Inferior parietal cortex (tissue), 1 donor: Measurements from ENCODE around the gene CYBC1.

Experiments
- DNase-seq: peaks from one replicate; pipeline ENCODE4 v3.0.0-alpha.2; 2016; ENCODE audit errors: extremely low spot score

CYBC1 gene

DNA sequence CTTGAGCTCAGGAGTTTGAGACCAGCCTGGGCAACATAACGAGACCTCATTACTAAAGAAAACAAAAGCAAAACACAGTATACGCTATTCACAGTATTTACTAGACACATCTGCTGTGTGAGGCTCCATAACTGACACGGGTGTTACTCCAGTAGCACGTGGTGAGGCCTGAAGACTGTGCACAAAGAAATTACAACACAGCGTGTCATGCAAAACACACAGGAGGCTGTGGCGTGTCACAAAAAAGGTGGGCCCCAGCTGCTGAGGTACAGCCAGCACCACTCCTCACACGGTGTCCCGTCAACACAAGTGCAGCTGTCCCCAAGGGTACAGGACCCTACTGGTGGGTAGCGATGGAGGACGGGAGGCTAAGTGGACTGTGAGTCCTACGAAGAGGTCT lies 2.7 kb downstream of the CYBC1 start:
- DNase-seq = no peak

DNA sequence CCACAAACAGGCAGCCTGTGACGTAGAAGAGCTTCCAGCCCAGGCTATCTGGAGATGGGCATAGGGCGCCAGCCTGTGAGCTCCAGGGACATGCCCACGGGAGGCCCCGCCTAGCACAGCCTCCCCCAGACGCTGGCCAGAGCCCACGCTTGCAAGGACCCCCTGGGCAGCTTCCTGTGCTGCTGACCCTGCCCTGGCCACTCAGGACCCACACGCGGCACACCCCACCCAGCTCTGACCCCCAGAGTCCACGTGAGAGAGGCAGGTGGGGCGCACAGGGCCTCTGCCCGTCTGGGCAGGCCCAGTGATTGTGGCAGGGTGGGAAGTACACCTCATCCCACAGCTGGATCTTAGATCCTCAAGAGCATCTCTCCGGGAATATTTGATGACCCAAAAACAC lies 3.9 kb downstream of the CYBC1 start:
- DNase-seq = no peak

DNA sequence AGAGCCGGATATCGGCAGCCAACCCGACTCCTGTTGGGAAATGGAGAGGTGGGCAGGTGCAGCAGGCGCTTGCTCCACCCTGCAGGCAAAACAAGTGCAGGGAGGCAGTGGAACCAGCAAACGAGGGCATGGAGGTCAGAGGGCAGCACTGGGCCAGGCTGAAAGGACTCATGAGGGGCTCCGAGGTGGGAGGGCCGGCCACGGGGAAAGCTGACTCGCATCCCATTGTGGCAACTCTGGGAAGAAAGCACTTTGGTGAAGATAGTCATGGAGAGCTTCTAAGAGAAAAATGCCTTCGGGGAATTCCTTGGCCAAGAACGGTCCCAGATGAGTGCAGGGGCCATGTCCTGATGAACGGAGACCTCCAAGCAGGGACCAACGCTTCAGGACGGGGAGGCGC lies 4.4 kb downstream of the CYBC1 start:
- DNase-seq = no peak

DNA sequence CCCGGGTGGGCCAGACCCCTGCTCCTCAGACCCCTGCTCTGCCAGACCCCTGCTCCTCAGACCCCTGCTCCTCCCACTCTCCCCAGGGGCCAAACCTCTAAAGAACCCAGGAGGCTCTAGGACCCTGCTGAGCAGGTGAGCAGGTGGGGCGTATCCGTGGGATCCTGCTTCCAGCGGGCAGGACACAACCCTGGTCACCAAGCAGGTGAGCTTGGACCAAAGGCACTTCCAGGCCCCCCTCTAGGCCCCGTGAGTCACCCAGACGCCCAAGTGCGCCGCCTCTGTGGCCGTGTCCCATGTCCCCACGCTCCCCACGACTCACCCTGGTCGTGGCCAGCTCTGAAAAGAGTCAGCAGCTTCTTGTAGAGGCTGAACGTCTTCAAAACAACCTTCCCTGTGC lies 5.0 kb downstream of the CYBC1 start:
- DNase-seq = no peak

DNA sequence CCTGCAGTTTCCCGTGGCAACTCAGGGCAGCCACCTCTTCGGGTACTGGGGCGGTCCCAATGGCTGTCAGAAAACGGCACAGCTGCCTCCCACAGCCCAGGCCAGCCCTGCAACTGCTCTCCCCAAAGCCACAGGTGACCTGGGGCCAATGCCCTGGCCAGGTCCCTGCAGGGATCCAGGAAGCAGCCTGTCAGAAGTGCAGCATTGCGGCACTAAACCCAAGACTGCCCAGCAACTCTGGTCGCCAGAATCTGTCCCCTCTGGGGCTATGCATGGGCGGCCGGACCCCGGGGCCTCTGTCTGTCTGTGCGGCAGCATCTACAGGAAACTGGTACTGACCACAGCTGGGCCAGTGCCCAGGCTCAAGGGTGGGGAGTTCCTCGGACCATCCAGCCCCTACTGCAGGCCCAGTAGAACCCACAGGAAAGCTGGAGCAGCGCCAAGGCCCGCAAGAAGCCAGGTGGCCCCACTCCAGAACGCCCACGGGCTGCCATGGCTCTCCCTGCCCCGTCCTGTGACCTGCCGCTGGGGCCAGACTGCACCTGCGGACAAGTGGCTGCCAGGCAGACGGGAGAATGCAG lies 5.5 kb downstream of the CYBC1 start:
- no peak for DNase-seq

DNA sequence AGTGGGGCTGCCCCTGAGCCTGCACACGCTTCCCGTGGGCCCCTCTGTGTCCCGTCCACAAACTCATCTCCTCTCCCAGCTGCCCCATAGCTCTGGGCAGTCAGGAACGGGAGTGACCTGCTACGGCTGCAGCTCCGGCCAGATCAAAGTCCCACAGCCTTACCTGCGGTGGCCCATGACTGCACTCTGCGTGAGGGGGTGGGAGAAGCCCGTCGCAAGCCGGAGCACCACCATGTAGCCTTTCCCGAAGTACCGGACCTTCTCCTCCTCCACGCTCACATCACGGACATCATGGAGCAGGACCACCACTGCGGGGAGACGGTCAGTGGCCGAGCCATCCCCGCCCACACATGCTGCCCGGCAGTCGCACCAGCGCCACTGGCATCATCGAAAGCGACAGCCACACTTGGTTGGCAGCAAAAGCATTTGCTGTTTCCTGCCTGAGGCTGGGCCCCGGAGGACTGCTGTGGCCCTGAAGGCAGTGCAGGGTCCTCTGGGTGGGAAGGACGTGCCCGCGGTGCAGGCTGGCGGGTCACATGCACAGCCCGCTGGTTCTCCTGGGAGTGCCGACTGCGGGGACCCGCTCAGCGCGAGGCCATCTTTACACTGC lies 6.2 kb downstream of the CYBC1 start:
- DNase-seq = no peak

DNA sequence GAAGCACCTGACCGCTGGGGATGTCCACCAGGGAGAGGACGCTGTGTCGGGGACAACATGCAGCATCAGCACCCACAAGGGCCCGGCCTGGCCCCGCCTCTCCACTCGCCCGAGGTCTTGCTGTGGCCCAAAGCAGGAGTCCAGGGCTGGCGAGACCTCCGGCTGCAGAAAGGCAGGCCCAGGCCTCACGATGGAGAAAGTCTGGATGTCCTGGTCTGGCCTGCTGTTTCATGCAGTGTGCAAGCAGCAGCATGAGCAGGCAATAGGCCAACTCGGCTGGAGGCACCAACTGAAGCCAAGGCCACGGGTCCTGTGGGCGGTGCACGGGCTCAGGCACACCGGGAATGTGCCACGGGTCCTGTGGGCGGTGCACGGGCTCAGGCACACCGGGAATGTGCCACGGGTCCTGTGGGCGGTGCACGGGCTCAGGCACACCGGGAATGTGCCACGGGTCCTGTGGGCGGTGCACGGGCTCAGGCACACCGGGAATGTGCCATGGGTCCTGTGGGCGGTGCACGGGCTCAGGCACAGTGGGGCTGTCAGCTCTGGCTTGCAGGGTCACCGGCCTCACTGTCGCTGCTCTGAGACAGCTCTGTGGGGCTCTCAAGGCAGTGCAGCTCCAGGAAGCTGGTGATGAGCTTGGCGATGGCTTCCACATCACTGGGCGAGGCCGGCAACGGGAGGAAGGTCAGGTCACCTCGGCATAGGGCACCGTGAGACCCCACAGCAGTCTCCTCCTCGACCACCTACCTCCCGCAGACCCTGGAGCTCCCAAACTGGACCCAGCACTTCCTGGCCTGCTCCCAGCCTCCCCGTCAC lies 6.9 kb downstream of the CYBC1 start:
- DNase-seq = no peak

DNA sequence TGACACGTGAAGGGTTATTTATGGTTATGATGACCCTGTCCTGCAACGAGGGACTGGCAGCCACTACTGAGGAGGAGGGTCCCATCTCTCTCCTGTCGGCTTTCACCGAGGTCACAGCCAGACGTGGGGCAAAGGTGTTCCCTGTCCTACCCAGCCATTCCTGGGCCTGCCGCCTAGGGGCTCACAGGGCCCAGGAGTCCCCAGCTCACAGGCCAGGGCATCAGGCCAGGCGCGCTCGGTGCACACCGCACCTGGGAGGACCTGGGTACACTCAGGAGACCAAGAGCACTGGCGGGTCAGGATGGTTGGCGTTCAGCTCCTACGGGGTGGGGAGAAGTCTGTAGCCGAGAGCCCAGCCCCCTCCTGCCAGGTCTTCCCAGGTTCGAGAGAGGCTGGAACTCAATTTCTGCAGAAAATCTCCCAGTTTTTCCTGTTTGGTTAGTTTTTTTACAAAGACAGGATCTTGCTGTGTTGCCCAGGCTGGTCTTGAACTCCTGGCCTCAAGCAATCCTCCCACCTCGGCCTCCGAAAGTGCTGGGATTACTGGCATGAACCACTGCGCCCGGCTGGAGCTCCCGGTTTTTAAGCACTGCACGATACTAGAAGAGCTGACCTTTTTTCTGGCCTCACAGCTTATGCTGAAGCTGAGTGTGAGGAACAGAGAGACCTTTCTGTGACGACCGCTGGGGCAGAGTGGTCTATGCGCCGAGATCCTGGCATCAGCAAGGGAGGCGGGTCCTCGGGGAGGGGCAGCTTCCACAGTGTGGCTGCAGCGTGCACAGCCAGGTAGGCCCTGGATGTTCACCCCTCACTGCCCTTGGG lies 7.7 kb downstream of the CYBC1 start:
- DNase-seq = no peak

DNA sequence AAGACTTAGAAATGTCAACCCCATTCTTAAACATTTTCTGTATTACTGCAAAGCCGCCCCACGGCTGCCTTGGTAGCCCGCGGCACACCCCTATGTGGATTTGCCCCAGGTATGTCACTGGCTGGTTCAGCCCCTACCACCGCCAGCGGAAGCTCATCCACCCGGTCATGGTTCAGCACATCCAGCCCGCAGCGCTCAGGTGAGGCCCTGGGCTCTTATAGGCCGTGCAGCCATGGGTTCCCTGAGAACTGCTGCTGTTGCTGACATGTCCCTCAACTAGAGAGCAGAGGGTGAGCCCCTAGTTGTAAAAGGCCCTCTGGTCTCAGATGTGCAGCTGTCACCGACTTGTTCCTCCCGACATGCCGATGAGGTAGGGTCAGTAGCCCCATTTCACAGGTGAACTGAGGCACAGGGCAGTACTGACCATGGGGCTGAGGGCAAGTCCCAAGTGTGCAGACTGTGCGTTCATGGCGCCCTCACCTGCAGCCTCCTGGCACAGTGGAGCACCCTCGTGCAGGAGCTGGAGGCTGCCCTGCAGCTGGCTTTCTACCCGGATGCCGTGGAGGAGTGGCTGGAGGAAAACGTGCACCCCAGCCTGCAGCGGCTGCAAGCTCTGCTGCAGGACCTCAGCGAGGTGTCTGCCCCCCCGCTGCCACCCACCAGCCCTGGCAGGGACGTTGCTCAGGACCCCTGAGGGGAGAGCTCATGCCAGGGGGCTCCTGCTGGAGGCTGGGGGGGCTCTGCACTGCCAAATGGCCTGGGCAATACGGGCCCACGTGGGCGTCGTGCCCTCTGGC lies 8.7 kb downstream of the CYBC1 start:
- no peak for DNase-seq

DNA sequence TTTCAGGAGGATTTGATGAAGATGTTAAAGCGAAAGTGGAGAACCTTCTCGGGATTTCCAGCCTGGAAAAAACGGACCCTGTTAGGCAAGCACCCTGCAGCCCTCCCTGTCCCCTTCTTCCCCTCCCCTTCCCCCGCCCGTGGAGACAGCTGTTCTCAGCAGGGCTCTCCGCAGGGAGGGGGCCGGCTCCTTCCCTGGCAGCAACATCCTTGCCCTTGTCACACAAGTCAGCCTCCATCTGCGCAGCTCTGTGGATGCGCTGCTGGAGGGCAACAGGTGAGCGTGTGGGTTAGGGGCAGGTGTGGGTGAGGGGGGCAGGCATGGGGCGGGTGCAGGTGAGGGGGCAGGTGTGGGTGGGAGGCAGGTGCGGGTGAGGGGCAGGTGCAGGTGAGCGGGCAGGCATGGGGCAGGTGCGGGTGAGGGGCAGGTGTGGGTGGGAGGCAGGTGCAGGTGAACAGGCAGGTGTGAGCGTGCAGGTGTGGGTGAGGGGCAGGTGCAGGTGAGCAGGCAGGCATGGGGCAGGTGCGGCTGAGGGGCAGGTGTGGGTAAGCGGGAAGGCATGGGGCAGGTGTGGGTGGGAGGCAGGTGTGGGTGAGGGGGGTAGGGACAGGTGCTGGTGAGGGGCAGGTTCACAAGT lies 9.4 kb downstream of the CYBC1 start:
- DNase-seq = no peak

DNA sequence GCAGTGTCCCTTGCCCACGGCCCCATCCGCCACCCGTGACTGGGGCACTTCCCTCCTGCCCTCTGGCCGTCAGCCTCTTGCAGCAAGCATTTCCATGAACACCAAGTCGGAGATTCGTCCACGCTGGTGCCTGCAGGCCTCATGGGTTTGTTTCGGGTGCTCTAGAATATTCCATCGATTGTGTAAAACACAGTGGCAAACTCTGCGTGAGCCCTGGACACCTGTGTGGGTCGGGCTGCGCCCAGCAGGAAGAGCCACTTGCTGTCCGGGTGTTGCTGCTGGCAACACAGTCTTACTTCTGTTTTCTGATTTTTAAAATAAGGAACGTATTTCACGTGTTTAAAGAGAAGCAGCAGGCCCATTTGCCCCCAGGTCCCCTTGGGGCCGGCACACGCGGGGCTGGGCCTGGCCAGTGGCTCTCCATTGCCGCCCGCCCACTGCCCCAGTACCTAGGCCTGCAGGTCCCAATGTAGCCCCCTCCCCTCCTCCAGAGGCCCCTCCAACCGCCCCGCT lies 10.0 kb downstream of the CYBC1 start:
- no peak for DNase-seq

DNA sequence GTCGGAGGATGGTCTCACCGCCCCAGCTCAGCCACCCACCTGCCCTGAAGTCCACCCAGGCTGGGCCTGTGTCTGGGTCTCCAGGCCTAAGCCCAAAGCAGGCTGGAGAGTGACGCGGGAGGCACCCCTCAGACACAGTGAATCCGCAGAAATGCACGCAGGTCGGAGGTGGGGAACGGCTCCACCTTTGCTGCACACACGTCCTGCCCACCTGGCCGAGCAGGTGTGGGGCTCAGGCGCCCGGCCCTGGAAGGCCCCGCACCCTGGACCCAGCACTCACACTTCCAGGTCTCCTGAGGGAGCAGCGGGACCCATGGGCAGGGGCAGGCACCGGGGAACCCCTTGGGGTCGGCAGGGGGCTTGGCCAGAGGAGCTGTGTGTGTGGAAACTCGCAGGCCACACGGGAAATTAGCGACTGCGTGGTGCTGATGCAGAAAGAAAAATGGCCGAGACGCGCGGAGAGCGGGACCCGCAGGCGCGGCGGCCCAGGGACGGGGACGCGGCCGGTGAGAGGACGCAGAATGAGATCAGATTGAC lies 10.7 kb downstream of the CYBC1 start:
- no peak for DNase-seq

DNA sequence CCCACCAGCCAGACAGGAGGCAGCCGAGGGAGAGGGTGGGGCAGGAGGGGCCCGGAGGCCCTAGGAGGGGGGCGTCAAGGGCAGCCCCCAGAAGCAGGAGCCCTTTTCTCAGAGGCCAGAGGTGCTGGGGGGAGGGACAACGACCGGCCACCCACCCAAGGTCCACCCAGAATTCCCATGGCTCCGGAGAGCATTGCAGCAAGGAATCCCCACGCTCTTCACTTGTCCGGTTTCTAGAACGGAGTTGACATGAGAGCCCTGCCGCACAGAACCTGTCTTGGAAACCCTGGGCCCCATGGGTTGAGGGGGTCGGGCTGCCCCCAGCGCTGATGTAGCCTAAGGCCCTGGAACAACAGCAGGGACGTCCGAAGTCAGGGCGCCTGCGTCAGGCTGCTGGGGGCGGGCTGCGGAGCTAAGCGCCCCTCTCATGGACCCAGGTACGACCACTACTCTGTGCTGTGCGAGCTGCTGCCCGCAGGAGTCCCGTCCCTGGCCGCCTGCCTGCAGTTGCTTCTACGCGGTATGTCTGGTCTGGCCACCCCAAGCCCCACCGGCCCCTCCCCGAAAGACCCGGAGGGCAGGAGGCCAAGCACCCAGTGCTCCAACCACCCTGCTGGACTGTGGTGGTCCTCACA lies 11.2 kb downstream of the CYBC1 start:
- no peak for DNase-seq

DNA sequence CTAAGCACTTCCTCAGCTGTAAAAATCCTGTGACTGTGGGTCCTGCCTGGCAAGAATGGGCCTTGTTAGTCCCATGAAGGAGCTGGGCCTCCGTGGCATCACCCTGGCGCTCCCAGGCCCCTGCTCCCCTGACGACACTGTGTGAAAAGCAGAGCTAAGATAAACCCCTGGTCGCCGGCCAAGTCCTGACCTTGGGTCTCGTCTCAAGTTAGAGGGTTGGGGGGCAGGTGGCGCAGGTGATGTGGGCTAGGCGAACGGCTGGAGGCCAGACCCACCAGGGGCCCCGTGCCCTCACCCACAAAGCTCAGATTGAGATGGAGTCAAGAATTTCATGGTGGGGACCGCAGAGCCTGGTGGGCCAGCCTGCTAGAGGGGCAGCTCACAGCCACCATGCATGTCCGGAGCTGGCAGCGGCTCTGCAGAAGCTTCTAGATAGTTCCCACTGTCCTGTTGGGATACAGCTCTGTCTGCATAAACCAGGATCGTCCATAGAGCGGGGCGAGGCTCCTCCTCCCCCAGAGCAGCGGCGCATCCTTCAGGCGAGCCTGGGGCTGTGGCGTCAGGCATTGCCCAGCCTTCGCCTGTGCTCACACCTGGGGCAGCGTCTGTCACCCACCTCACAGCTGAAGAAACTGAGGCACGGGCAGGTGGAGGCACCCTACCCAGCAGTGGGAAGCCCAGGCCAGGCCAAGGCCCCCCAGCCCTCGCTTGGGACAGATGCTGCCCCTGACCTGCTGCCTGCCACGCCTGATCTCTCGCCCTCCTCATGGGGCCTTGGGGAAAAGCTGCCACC lies 12.0 kb downstream of the CYBC1 start:
- no peak for DNase-seq

DNA sequence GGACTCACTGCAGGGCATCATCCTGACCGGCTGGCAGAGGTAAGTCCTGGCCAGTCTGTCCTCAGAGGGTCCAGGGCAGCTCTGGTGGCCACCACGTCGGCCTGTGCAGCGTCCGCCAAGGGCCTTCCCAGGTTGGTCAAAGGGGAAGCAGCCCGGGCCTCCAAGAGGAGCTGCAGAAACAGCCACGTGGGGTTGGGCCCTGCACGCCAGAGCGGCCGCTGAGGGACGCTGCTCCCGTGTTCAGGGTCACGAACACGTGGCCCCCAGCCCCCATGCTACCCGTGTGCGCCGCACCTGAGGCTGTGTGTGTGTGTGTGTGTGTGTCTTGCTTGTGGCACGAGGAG lies 13.3 kb downstream of the CYBC1 start:
- DNase-seq = no peak

DNA sequence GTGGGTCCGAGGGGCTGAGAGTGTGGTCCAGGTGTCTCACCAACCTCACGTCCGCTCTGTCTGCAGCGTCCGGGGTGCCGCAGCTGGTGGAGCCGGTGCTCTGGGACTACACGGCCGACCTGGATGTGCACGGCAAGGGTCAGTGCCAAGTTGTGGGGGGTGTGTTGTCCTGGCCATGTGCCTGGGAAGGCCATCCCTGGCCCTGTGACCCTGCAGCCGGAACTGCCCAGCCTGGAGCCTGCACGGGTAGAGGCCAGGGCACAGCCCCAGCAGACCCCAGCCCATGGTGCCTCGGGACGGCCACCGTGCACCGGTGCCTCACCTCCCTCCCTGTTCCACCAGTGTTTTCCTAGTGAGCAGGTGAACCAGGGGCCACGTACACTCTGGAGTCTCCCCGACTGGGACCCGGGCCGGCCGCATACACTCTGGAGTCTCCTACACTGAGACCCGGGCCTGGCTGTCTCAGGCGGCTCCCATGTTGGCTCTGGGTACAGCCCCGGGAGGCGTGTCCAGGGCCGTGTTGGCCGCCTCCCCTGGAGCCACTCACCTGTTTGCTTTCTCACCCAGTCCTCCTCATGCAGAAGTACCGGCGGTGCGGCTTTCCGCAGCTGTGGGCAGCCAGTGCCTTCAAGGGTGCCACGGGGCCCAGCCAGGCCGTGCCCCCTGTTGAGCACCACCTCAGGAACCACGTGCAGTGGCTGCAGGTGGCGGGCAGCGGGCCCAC lies 13.8 kb downstream of the CYBC1 start:
- DNase-seq = no peak

DNA sequence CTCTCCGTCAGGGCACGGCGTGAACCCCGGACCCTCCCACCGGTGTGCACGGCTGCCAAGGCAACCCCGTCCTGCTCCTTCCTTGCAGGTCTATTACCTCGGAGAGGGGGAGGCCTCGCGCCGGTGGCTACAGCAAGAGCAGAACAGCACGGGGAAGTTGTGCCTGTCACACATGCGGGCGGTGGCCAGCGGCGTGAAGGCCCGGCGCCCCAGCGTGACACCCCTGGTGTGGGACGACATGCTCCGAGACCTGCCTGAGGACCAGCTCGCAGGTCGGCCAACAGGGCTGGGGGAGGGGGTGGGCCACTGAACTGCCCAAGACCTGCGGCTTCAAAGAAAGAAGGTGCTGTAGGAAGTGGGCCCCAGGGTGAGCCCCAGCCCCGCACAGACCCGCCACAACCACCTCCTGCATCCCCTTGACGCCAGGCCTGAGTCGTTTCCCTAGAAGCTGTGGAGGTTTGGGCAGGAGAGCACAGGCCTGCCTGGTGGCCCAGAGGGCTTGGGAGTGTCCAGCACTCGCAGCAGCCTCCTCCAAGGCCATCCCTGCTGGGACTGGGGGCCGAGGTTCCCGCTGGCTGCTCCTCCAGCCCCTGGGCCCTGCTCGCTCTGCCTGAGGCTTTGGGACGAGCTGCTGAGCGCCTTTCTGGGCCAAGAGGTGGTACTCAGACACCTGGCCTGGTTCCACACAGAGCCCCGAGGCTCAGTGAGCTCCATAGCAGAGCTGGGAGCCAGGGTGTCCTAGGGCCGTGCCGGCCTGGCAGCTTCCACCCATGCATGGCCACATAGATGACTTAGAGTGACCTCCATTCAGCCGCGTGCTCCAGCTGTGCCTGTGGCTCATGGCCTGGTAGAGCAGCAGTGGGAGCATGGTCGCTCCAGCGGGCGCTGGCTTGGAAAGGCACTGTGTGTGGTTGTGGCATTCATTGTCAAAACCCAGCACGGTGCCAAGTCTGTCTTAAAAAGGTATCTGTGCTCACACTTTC lies 14.7 kb downstream of the CYBC1 start:
- DNase-seq = no peak
